ENCODE results near the gene TREML1. TPM values are rescaled to one million over a fixed set of nuclear protein-coding genes. Genes with fewer than 3 reads are reported as not detected.
A peak's percentile ranks its signal among the peaks of the same experiment; 100 is the strongest.
"Not testable (repeated sequence)": the region's sequence is repeated elsewhere in the genome, so short reads cannot be mapped to it uniquely, and the experiment has no call there.

The TREML1 gene
- total and polyA plus RNA-seq, 7 donors, result 0.04 to 0.39 TPM; not detected in 5

GRCh38 chr6:41193171-41193734, 39.1 kb upstream of the TREML1 start:
- Histone ChIP-seq H3K36me3 (ENCODE audit: insufficient read depth in 1 of 2, low read depth in 1 of 2) (no peaks in the 10 kb centered on the region), H3K9me3 (no peaks in the 10 kb centered on the region), H3K27ac (no peak overlapping the region), H3K4me1 (no peaks in the 10 kb centered on the region), H3K4me3 (no peak overlapping the region), H3K27me3 (ENCODE audit: insufficient read depth in 3 of 3, low read length in 2 of 3) (peaks cover 0 to 6% (median 0%) of the 10 kb centered on the region in 3 donors)
- no peak for ATAC-seq
- WGBS, 3 donors, result 58 to 59% (median 58%) methylated on average over 5 of the region's 5 CpGs
- DNase-seq, result no peak
- intact Hi-C loops (cut with DNase I), result no loop called here
- no peak for TF ChIP-seq CTCF (IDR thresholded peaks at IDR 0.05)

- Histone ChIP-seq H3K27me3 (ENCODE audit: insufficient read depth in 3 of 3, low read length in 2 of 3) (peaks cover 0 to 8% (median 0%) of the 10 kb centered on the region in 3 donors), H3K4me3 (no peak overlapping the region), H3K27ac (no peak overlapping the region), H3K4me1 (no peaks in the 10 kb centered on the region), H3K9me3 (no peaks in the 10 kb centered on the region), H3K36me3 (ENCODE audit: insufficient read depth in 1 of 2, low read depth in 1 of 2) (no peaks in the 10 kb centered on the region)
- ATAC-seq (no peak), DNase-seq (no peak)
- intact Hi-C loops (cut with DNase I), result no loop called here
- TF ChIP-seq CTCF (IDR thresholded peaks at IDR 0.05), result peak; percentile 20
- WGBS, 3 donors, result 9 to 17% (median 14%) methylated on average over 4 to 6 of the region's 6 CpGs
These were observed 37.4 kb upstream of the TREML1 start for GRCh38 chr6:41191569-41191968.

GRCh38 chr6:41190791-41191190, 36.6 kb upstream of the TREML1 start:
- intact Hi-C loops (cut with DNase I), result no loop called here
- 71 to 85% (median 74%) methylated on average over 3 of the region's 3 CpGs for WGBS, 3 donors
- H3K27me3 ChIP-seq (ENCODE audit: insufficient read depth in 3 of 3, low read length in 2 of 3), result peaks cover 0 to 8% (median 0%) of the 10 kb centered on the region in 3 donors
- ATAC-seq (no peak), DNase-seq (no peak)
- H3K36me3 ChIP-seq (ENCODE audit: insufficient read depth in 1 of 2, low read depth in 1 of 2), result no peaks in the 10 kb centered on the region
- no peak overlapping the region for H3K4me3 ChIP-seq
- no peak for TF ChIP-seq CTCF (IDR thresholded peaks at IDR 0.05)
- no peak overlapping the region for H3K27ac ChIP-seq
- H3K4me1 ChIP-seq, result no peaks in the 10 kb centered on the region
- no peaks in the 10 kb centered on the region for H3K9me3 ChIP-seq

- ATAC-seq (no peak), DNase-seq (no peak)
- intact Hi-C loops (cut with DNase I), result no loop called here
- no peaks in the 10 kb centered on the region for H3K36me3 ChIP-seq (ENCODE audit: insufficient read depth in 1 of 2, low read depth in 1 of 2)
- H3K27ac ChIP-seq, result no peak overlapping the region
- no peaks in the 10 kb centered on the region for H3K9me3 ChIP-seq
- no peaks in the 10 kb centered on the region for H3K4me1 ChIP-seq
- H3K4me3 ChIP-seq, result no peak overlapping the region
- 99 to 100% (median 100%) methylated on average over 2 of the region's 2 CpGs for WGBS, 3 donors
- no peak for TF ChIP-seq CTCF (IDR thresholded peaks at IDR 0.05)
- H3K27me3 ChIP-seq (ENCODE audit: insufficient read depth in 3 of 3, low read length in 2 of 3), result peaks cover 0 to 6% (median 0%) of the 10 kb centered on the region in 3 donors
These were observed 35.8 kb upstream of the TREML1 start for GRCh38 chr6:41189967-41190366.

- ATAC-seq; intact Hi-C loops (cut with DNase I); DNase-seq; H3K4me3 ChIP-seq; H3K27ac ChIP-seq; H3K4me1 ChIP-seq; H3K36me3 ChIP-seq (ENCODE audit: insufficient read depth in 1 of 2, low read depth in 1 of 2); H3K27me3 ChIP-seq (ENCODE audit: insufficient read depth in 3 of 3, low read length in 2 of 3); H3K9me3 ChIP-seq: not testable (repeated sequence)
These were observed 34.9 kb upstream of the TREML1 start for GRCh38 chr6:41189046-41189445.
